CD4-positive, CD25-positive, alpha-beta regulatory T cell (primary cell): ENCODE measurements around the gene SOX30. TPM values are rescaled to one million over a fixed set of nuclear protein-coding genes. Genes with fewer than 3 reads are reported as not detected.
"Not testable (repeated sequence)": the region's sequence is repeated elsewhere in the genome, so short reads cannot be mapped to it uniquely, and the experiment has no call there.

ENCODE experiments used
- ATAC-seq, 2 donors: fragments of 150-1000 bp; cut with Tn5 transposase; one replicate each; pipeline ENCODE4 v1.10.0; 2021; ENCODE audit warnings: low read depth in 2 of 2, moderate number of reproducible peaks in 2 of 2, moderate library complexity in 1 of 2
- DNase-seq, 3 donors: peaks; one replicate each; pipeline versions ENCODE4 v3.0.0 to v3.0.0-alpha.2; 2012 to 2022; ENCODE audit warnings: mixed read lengths in 1 of 3
- H3K27ac ChIP-seq: one replicate; pipeline ENCODE4 v1.7.0; 2013; ENCODE audit warnings: mild to moderate bottlenecking, low read length; ENCODE audit not compliant: insufficient read depth, poor library complexity, severe bottlenecking
- H3K27me3 ChIP-seq: one replicate; pipeline ENCODE4 v1.7.0; 2013; ENCODE audit warnings: low read length; ENCODE audit not compliant: control insufficient read depth, insufficient read depth
- H3K36me3 ChIP-seq: one replicate; pipeline ENCODE4 v1.7.0; 2013; ENCODE audit warnings: mild to moderate bottlenecking, low read length, moderate library complexity; ENCODE audit not compliant: control insufficient read depth, insufficient read depth
- H3K4me1 ChIP-seq: 2 replicates; pipeline ENCODE4 v1.7.0; 2013; ENCODE audit warnings: mild to moderate bottlenecking, low read length; ENCODE audit not compliant: insufficient read depth, control insufficient read depth, poor library complexity, severe bottlenecking
- H3K4me3 ChIP-seq: one replicate; pipeline ENCODE4 v1.7.0; 2013; ENCODE audit warnings: low read depth, mild to moderate bottlenecking, low read length, moderate library complexity
- H3K9me3 ChIP-seq, 2 experiments: 1 replicate in 1 of 2; 2 replicates in 1 of 2; pipeline ENCODE4 v1.7.0; 2013; ENCODE audit warnings: low read length in 2 of 2, mild to moderate bottlenecking in 1 of 2, moderate library complexity in 1 of 2; ENCODE audit not compliant: control insufficient read depth in 2 of 2
- H3K27ac Mint-ChIP-seq, 3 donors: one replicate each; pipeline ENCODE4 v1.8.0; 2020 to 2022; ENCODE audit warnings: mild to moderate bottlenecking in 3 of 3, mixed read lengths in 3 of 3, moderate library complexity in 2 of 3
- H3K27me3 Mint-ChIP-seq: one replicate; pipeline ENCODE4 v1.8.0; 2022; ENCODE audit warnings: mild to moderate bottlenecking, mixed read lengths
- H3K36me3 Mint-ChIP-seq: one replicate; pipeline ENCODE4 v1.8.0; 2020; ENCODE audit warnings: mixed read lengths
- H3K4me1 Mint-ChIP-seq, 4 donors: one replicate each; pipeline ENCODE4 v1.8.0; 2020 to 2022; ENCODE audit warnings: mixed read lengths in 4 of 4, mild to moderate bottlenecking in 1 of 4
- H3K4me3 Mint-ChIP-seq, 4 donors: one replicate each; pipeline ENCODE4 v1.8.0; 2020 to 2022; ENCODE audit warnings: mild to moderate bottlenecking in 4 of 4, mixed read lengths in 4 of 4, moderate library complexity in 3 of 4
- H3K9me3 Mint-ChIP-seq, 7 donors: one replicate each; pipeline ENCODE4 v1.8.0; 2020 to 2022; ENCODE audit warnings: mixed read lengths in 7 of 7, mild to moderate bottlenecking in 3 of 7, moderate library complexity in 2 of 7
- polyA plus RNA-seq, 4 donors: library from polyadenylated mRNA; unstranded; fragments of 300-500 nt; fragmentation: Illumina TruSeq; gene quantifications; one replicate each; pipeline ENCODE4 v1.2.3, GENCODE V29; 2021
- total RNA-seq: library from RNA; stranded (reverse); gene quantifications from one replicate; pipeline ENCODE4 v1.2.3, GENCODE V29; 2022

Gene SOX30
- total and polyA plus RNA-seq, 5 donors from 2014 or later: 0.46 to 0.84 (median 0.56) TPM; not detected in 1

DNA sequence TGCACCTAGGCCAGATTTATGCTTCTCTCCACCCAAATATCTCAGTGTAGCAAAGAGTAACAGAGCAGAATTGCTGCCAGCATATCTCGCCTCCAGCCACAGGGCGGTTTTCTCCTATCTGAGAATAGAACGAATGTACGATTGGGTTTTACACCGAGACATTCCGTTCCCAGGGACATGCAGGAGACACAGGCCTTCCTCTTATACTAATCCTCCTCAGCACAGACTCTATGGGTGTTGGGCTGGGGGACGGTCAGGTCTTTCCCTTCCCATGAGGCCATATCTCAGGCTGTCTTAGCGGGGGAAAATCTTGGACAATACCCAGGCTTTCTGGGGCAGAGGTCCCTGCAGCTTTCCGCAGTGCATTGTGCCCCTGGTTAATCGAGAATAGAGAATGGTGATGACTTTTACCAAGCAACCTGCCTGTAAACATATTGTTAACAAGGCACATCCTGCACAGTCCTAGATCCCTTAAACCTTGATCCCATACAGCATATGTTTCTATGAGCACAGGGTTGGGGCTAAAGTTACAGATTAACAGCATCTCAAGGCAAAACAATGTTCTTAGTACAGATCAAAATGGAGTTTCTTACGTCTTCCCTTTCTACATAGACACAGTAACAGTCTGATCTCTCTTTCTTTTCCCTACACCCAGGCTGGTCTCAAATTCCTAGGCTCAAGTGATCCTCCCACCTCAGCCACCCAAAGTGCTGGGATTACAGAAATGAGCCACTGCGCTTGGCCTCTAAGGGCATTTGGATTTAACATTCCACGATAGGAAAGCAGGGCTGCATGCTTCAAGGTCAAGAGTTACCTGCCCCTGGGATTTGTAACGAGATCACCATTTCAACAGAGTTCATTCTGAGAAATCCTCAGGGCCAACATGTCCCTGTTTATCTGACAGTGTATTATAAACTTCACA, 34.3 kb upstream of the SOX30 start:
- H3K27ac Mint-ChIP-seq, H3K9me3 ChIP-seq, H3K36me3 Mint-ChIP-seq, H3K4me1 Mint-ChIP-seq, H3K4me1 ChIP-seq, H3K4me3 Mint-ChIP-seq, H3K27ac ChIP-seq, H3K27me3 Mint-ChIP-seq, H3K27me3 ChIP-seq, ATAC-seq, DNase-seq, H3K9me3 Mint-ChIP-seq, H3K36me3 ChIP-seq, H3K4me3 ChIP-seq: not testable (repeated sequence)

DNA sequence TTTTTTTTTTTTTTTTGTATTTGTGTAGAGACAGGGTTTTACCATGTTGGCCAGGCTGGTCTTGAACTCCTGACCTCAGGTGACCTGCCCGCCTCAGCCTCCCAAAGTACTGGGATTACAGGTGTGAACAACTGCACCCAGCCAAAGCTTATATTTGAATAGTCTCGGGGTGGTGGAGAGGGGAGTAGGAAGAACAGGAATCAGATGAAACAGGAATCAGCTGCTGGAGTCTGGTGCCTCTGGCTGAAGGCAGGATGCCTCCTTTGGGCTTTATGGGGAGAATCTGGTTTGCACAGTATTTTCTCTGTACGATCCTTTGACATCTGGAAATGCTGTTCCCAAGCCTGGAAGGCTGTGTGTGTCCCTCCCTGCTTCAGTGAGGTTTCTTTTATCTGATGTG, 30.0 kb upstream of the SOX30 start:
- Histone ChIP-seq H3K9me3 (no peaks in the 10 kb centered on the region), H3K36me3 (no peaks in the 10 kb centered on the region), H3K4me1 (no peaks in the 10 kb centered on the region), H3K27me3 (no peaks in the 10 kb centered on the region), H3K27ac (no peak overlapping the region), H3K4me3 (no peak overlapping the region)
- DNase-seq (no peak), ATAC-seq (no peak)
- Mint-ChIP-seq H3K36me3 (no peaks in the 10 kb centered on the region), H3K9me3 (peaks cover 0 to 1% (median 0%) of the 10 kb centered on the region in 7 donors), H3K27ac (no peak overlapping the region), H3K27me3 (no peaks in the 10 kb centered on the region), H3K4me3 (no peak overlapping the region), H3K4me1 (no peaks in the 10 kb centered on the region)

DNA sequence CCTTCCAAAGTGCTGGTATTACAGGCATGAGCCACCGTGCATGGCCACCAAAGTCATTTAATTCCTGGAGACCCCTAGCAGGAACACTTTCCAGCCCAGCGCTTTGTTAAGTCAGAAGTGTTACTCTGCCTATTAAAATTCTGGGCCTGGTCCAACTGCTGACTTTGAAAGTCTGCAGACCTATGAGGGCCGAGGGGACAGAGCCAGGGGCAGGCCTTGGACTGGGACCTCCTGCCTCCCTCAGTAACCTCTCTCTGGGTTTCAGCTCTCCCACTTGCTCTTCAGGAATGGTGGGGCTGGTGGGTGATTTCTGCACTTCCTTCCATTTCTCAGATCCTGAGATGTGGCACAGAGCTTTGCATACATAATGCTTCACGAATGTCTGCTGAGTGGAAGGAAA, 28.8 kb upstream of the SOX30 start:
- no peaks in the 10 kb centered on the region for H3K27me3 Mint-ChIP-seq
- no peak overlapping the region for H3K4me3 Mint-ChIP-seq
- Histone ChIP-seq H3K36me3 (no peaks in the 10 kb centered on the region), H3K4me3 (no peak overlapping the region), H3K4me1 (no peaks in the 10 kb centered on the region), H3K27ac (no peak overlapping the region), H3K9me3 (no peaks in the 10 kb centered on the region), H3K27me3 (no peaks in the 10 kb centered on the region)
- ATAC-seq (no peak), DNase-seq (no peak)
- no peak overlapping the region for H3K27ac Mint-ChIP-seq
- H3K36me3 Mint-ChIP-seq: no peaks in the 10 kb centered on the region
- peaks cover 0 to 1% (median 0%) of the 10 kb centered on the region in 7 donors for H3K9me3 Mint-ChIP-seq
- no peaks in the 10 kb centered on the region for H3K4me1 Mint-ChIP-seq

DNA sequence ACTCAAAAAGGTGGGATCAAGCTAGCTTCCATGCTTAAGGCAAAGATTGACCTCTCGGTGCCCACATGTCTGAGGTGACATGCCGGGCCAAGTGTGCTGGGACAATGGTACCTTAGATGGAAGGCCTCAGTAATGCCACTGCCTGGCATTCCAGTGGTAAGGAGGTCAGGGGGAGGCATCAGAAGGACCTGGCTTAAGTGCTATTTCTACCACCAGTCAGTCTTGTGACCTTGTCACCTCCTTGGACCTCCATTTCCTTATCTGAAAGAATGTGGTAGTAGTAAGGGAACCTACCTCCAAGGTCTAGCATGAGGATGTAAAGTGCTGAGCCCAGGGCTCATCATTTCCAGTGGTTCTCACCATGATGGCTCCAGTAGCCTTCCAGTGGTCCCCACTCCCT, 28.0 kb upstream of the SOX30 start:
- Histone ChIP-seq H3K4me1 (no peaks in the 10 kb centered on the region), H3K9me3 (no peaks in the 10 kb centered on the region), H3K27me3 (no peaks in the 10 kb centered on the region), H3K36me3 (no peaks in the 10 kb centered on the region), H3K4me3 (no peak overlapping the region), H3K27ac (no peak overlapping the region)
- Mint-ChIP-seq H3K27me3 (no peaks in the 10 kb centered on the region), H3K4me1 (no peaks in the 10 kb centered on the region), H3K36me3 (no peaks in the 10 kb centered on the region), H3K27ac (no peak overlapping the region), H3K4me3 (no peak overlapping the region), H3K9me3 (no peaks in the 10 kb centered on the region)
- ATAC-seq: no peak
- no peak for DNase-seq

DNA sequence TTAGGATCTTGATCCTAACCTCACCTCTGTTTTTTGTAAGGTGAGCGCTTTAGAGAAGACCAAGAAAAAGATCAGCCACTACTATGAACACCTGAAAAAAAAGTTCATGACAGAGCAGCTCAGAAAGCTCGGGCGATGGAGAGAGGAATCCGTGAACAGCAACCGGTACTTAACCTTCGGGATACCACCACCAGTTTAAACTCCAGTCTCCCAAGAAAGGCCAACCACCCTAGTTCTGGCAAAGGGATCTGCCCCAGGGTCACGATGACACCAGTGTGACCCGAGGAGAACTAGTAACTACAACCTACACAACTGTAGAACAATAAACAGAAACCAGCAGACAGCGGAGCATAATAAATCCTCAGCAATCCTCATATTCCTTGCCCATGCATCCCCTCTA, 27.6 kb upstream of the SOX30 start:
- H3K4me3 Mint-ChIP-seq: no peak overlapping the region
- H3K27me3 Mint-ChIP-seq: no peaks in the 10 kb centered on the region
- H3K9me3 Mint-ChIP-seq: no peaks in the 10 kb centered on the region

DNA sequence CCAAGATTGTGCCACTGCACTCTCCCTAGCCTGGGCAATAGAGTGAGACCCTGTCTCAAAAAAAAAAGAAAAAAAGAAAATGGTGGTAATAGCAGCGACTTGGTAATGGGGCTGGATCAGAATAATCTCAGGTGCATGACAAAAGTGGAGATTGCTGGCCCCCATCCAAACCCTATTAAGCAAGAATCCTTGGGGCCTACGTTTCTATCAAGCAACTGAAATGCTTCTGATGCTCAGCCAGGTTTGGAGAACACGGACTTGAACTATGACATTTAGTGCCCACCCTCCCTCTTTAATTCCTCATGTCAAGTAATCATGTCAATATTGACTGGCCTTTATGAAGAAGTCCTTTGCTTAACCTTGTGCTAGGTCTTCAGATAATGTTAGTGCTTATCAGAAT, 25.7 kb upstream of the SOX30 start:
- Histone ChIP-seq H3K4me3 (no peak overlapping the region), H3K4me1 (no peaks in the 10 kb centered on the region), H3K36me3 (no peaks in the 10 kb centered on the region), H3K9me3 (no peaks in the 10 kb centered on the region), H3K27me3 (no peaks in the 10 kb centered on the region), H3K27ac (no peak overlapping the region)
- no peak for DNase-seq
- no peak overlapping the region for H3K27ac Mint-ChIP-seq
- no peaks in the 10 kb centered on the region for H3K4me1 Mint-ChIP-seq
- H3K27me3 Mint-ChIP-seq: no peaks in the 10 kb centered on the region
- H3K9me3 Mint-ChIP-seq: no peaks in the 10 kb centered on the region
- H3K4me3 Mint-ChIP-seq: no peak overlapping the region
- H3K36me3 Mint-ChIP-seq: no peaks in the 10 kb centered on the region
- no peak for ATAC-seq

More for the DNA sequence above, 27.6 kb upstream of the SOX30 start:
- H3K27ac ChIP-seq: no peak overlapping the region
- Mint-ChIP-seq H3K4me1 (no peaks in the 10 kb centered on the region), H3K36me3 (no peaks in the 10 kb centered on the region), H3K27ac (no peak overlapping the region)
- H3K9me3 ChIP-seq: no peaks in the 10 kb centered on the region
- no peak overlapping the region for H3K4me3 ChIP-seq
- DNase-seq: no peak
- ATAC-seq: no peak
- H3K4me1 ChIP-seq: no peaks in the 10 kb centered on the region
- H3K36me3 ChIP-seq: no peaks in the 10 kb centered on the region
- no peaks in the 10 kb centered on the region for H3K27me3 ChIP-seq

DNA sequence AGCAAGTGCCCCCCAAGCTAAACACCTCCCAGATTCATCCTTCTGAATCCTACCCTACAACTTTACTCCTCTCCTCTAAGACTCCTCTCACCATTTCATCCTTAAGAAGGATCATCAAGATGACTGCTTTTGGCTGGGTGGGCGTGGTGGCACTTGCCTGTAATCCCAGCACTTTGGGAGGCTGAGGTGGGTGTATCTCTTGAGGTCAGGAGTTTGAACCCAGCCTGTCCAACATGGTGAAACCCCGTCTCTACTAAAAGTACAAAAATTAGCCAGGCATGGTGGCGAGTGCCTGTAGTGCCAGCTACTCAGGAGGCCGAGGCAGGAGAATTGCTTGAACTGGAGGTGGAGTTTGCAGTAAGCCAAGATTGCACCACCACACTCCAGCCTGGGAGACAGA, 22.1 kb upstream of the SOX30 start:
- H3K4me3 Mint-ChIP-seq, H3K36me3 ChIP-seq, DNase-seq, H3K9me3 Mint-ChIP-seq, H3K27ac ChIP-seq, H3K27ac Mint-ChIP-seq, H3K36me3 Mint-ChIP-seq, H3K9me3 ChIP-seq, H3K4me3 ChIP-seq, ATAC-seq, H3K27me3 ChIP-seq: not testable (repeated sequence)
- Mint-ChIP-seq H3K4me1 (peaks cover 10 to 25% (median 18%) of the 10 kb centered on the region in 4 donors), H3K27me3 (peaks cover 31% of the 10 kb centered on the region)
- H3K4me1 ChIP-seq: peaks cover 16% of the 10 kb centered on the region

DNA sequence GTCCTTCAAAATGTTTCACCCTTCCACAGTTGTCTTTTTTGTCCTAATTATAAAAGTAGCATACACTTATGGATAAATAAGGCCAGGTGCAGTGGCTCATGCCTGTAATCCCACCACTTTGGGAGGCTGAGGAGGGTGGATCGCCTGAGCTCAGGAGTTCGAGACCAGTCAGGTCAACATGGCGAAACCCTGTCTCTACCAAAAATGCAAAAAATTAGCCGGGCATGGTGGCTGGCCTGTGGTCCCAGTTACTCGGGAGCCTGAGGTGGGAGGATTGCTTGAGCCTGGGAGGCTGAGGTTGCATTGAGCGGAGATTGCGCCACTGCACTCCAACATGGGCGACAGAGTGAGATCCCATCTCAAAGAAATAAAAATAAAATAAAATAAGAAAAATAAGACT, 20.7 kb upstream of the SOX30 start:
- ATAC-seq (no peak), DNase-seq (no peak)
- Mint-ChIP-seq H3K4me1 (peaks cover 10 to 25% (median 18%) of the 10 kb centered on the region in 4 donors), H3K27ac (no peak overlapping the region), H3K9me3 (peaks cover 0 to 4% (median 0%) of the 10 kb centered on the region in 7 donors), H3K27me3 (peaks cover 38% of the 10 kb centered on the region), H3K4me3 (peak overlapping the region in 2 of 4 donors; percentile 82 to 87), H3K36me3 (no peaks in the 10 kb centered on the region)
- Histone ChIP-seq H3K27me3 (peaks cover 7% of the 10 kb centered on the region), H3K4me1 (peaks cover 16% of the 10 kb centered on the region), H3K4me3 (no peak overlapping the region), H3K9me3 (no peaks in the 10 kb centered on the region), H3K36me3 (no peaks in the 10 kb centered on the region), H3K27ac (no peak overlapping the region)
